ENCODE results near the gene ALB. TPM values are rescaled to one million over a fixed set of nuclear protein-coding genes. Genes with fewer than 3 reads are reported as not detected.

The ALB gene
- polyA plus RNA-seq, 3 donors from 2014 or later, result not detected

DNA sequence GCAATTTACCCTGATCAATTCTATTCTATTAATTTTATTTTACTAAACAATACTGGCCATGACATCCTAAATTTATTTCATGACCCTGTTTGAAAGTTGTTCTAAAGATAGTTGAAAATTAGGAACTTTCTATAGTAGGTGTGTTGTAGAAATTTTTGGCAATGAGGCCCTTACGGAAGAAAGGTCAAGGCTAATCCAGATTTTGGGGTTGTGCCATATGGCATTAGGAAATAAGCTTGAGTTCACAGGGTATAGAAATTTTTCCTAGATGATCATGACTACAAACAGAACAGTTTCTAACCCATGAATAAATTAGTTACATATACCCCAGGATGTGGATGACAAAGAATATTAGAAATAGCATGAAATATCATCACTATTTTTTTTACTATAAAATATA lies 7.8 kb upstream of the ALB start:
- no peak overlapping the region for H3K27ac Mint-ChIP-seq
- H3K36me3 Mint-ChIP-seq, result no peaks in the 10 kb centered on the region
- H3K27me3 Mint-ChIP-seq (ENCODE audit: low read depth in 3 of 3), result peaks cover 0 to 6% (median 4%) of the 10 kb centered on the region in 3 donors
- H3K4me1 Mint-ChIP-seq, result no peaks in the 10 kb centered on the region
- no peak overlapping the region for H3K4me3 Mint-ChIP-seq
- H3K9me3 Mint-ChIP-seq, result peaks cover 0 to 9% (median 3%) of the 10 kb centered on the region in 6 donors
- DNase-seq, result no peak

DNA sequence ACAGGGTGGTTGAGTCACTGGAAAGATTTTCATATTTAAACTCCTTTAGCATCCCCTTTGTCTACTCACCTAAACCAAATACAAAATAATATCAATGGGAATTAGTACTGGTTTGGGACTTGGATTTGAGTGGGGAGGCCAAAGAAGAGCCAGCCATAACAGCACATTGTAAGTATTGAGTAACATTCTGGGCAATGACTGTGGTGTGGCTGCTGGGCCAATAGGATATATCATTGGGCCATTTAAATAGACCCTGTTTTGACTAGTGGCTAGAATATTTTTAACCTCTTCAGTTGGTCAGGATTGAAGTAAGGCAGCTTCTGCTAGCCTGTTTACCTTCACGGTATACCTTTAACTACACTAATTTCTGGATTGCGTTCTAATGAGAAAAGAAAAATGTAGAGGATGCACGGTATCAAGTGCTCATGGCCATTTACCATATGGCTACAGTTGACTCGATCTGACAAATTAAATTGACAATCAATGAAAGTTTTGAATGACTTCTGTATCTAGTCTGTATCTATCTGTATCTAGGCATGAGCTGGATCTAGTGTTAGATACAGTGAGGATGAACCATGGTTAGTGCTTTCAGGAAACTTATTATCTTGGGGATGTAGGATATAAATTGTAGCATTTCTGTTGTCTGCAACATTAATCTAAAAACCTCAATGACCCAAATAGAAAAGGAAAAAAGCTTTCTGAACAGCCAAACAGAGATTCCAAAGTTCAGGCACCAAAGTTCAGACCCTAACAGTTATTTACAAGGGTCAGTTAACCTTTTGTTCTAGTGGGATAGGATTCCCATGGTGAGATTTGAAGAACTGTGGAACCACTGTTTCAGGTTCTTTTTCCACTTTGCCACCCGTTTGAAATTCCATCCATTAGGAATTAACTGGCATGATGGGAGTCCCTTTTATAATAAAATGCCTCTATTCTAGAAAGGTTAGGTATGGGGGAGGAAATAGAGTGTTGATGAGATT lies 6.8 kb upstream of the ALB start:
- no peaks in the 10 kb centered on the region for H3K4me1 Mint-ChIP-seq
- peaks cover 0 to 6% (median 4%) of the 10 kb centered on the region in 3 donors for H3K27me3 Mint-ChIP-seq (ENCODE audit: low read depth in 3 of 3)
- H3K36me3 Mint-ChIP-seq, result no peaks in the 10 kb centered on the region

DNA sequence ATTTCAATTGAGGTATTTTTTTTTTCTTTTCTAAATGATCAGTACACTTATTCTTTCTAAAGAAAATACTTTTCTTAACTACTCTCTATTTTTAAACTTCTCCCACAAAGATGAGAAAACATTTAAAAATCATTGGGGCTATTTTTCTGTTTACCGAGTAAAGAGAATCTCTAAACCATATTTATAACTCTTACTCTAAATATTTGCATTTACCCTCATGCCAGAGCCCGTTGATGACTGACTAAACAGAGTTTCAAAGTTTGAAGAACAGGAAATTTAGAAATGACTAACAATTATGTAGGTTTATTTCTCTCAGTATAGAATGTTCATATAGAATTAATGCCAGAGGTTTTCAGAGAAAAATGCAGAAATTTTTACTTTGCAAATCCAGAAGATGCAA lies 2.7 kb upstream of the ALB start:
- H3K4me1 Mint-ChIP-seq, result no peaks in the 10 kb centered on the region
- H3K4me3 Mint-ChIP-seq, result no peak overlapping the region
- H3K27ac Mint-ChIP-seq, result no peak overlapping the region
- H3K27me3 Mint-ChIP-seq (ENCODE audit: low read depth in 3 of 3), result peaks cover 0 to 7% (median 4%) of the 10 kb centered on the region in 3 donors
- DNase-seq, result no peak
- peaks cover 0 to 6% (median 1%) of the 10 kb centered on the region in 6 donors for H3K9me3 Mint-ChIP-seq
- no peaks in the 10 kb centered on the region for H3K36me3 Mint-ChIP-seq

More for the DNA sequence above, 6.8 kb upstream of the ALB start:
- no peak overlapping the region for H3K27ac Mint-ChIP-seq
- H3K4me3 Mint-ChIP-seq, result no peak overlapping the region
- H3K9me3 Mint-ChIP-seq, result peaks cover 0 to 6% (median 2%) of the 10 kb centered on the region in 6 donors
- DNase-seq, result no peak

GRCh38 chr4:73404457-73404856 lies 370 bp downstream of the ALB start:
- DNase-seq, result no peak
- Mint-ChIP-seq H3K4me1 (no peaks in the 10 kb centered on the region), H3K27ac (no peak overlapping the region)

GRCh38 chr4:73405138-73405537 lies 1.1 kb downstream of the ALB start:
- DNase-seq, result no peak
- Mint-ChIP-seq H3K27ac (no peak overlapping the region), H3K4me3 (no peak overlapping the region), H3K9me3 (peaks cover 0 to 4% (median under 1%) of the 10 kb centered on the region in 6 donors), H3K36me3 (no peaks in the 10 kb centered on the region), H3K27me3 (ENCODE audit: low read depth in 3 of 3) (peaks cover 0 to 4% (median 4%) of the 10 kb centered on the region in 3 donors), H3K4me1 (no peaks in the 10 kb centered on the region)

More at GRCh38 chr4:73404457-73404856, 370 bp downstream of the ALB start:
- peaks cover 0 to 4% (median under 1%) of the 10 kb centered on the region in 6 donors for H3K9me3 Mint-ChIP-seq
- H3K4me3 Mint-ChIP-seq, result no peak overlapping the region
- H3K36me3 Mint-ChIP-seq, result no peaks in the 10 kb centered on the region
- H3K27me3 Mint-ChIP-seq (ENCODE audit: low read depth in 3 of 3), result peaks cover 0 to 5% (median 4%) of the 10 kb centered on the region in 3 donors

DNA sequence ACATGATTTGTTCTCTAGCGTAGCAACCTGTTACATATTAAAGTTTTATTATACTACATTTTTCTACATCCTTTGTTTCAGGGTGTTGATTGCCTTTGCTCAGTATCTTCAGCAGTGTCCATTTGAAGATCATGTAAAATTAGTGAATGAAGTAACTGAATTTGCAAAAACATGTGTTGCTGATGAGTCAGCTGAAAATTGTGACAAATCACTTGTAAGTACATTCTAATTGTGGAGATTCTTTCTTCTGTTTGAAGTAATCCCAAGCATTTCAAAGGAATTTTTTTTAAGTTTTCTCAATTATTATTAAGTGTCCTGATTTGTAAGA lies 2.4 kb downstream of the ALB start:
- no peak overlapping the region for H3K4me3 Mint-ChIP-seq
- peaks cover 0 to 2% (median 2%) of the 10 kb centered on the region in 3 donors for H3K27me3 Mint-ChIP-seq (ENCODE audit: low read depth in 3 of 3)
- DNase-seq, result no peak
- H3K4me1 Mint-ChIP-seq, result no peaks in the 10 kb centered on the region
- no peaks in the 10 kb centered on the region for H3K36me3 Mint-ChIP-seq
- no peak overlapping the region for H3K27ac Mint-ChIP-seq
- H3K9me3 Mint-ChIP-seq, result peaks cover 0 to 2% (median 0%) of the 10 kb centered on the region in 6 donors

DNA sequence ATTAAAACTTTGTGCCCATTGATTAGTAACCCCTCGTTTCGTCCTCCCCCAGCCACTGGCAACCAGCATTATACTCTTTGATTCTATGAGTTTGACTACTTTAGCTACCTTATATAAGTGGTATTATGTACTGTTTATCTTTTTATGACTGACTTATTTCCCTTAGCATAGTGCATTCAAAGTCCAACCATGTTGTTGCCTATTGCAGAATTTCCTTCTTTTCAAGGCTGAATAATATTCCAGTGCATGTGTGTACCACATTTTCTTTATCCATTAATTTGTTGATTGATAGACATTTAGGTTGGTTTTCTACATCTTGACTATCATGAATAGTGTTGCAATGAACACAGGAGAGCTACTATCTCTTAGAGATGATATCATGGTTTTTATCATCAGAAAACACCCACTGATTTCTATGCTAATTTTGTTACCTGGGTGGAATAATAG lies 3.2 kb downstream of the ALB start:
- Mint-ChIP-seq H3K36me3 (no peaks in the 10 kb centered on the region), H3K27ac (no peak overlapping the region), H3K4me1 (no peaks in the 10 kb centered on the region), H3K4me3 (no peak overlapping the region), H3K9me3 (peaks cover 0 to 2% (median 0%) of the 10 kb centered on the region in 6 donors), H3K27me3 (ENCODE audit: low read depth in 3 of 3) (peaks cover 0 to 2% (median 2%) of the 10 kb centered on the region in 3 donors)
- DNase-seq, result no peak

DNA sequence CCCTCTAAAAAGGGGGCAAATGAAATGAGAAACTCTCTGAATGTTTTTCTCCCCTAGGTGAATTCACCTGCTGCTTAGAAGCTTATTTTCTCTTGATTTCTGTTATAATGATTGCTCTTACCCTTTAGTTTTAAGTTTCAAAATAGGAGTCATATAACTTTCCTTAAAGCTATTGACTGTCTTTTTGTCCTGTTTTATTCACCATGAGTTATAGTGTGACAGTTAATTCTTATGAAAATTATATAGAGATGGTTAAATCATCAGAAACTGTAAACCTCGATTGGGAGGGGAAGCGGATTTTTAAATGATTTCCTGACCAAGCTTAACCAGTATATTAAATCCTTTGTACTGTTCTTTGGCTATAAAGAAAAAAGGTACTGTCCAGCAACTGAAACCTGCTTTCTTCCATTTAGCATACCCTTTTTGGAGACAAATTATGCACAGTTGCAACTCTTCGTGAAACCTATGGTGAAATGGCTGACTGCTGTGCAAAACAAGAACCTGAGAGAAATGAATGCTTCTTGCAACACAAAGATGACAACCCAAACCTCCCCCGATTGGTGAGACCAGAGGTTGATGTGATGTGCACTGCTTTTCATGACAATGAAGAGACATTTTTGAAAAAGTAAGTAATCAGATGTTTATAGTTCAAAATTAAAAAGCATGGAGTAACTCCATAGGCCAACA lies 4.2 kb downstream of the ALB start:
- peaks cover 0 to 2% (median 0%) of the 10 kb centered on the region in 6 donors for H3K9me3 Mint-ChIP-seq

DNA sequence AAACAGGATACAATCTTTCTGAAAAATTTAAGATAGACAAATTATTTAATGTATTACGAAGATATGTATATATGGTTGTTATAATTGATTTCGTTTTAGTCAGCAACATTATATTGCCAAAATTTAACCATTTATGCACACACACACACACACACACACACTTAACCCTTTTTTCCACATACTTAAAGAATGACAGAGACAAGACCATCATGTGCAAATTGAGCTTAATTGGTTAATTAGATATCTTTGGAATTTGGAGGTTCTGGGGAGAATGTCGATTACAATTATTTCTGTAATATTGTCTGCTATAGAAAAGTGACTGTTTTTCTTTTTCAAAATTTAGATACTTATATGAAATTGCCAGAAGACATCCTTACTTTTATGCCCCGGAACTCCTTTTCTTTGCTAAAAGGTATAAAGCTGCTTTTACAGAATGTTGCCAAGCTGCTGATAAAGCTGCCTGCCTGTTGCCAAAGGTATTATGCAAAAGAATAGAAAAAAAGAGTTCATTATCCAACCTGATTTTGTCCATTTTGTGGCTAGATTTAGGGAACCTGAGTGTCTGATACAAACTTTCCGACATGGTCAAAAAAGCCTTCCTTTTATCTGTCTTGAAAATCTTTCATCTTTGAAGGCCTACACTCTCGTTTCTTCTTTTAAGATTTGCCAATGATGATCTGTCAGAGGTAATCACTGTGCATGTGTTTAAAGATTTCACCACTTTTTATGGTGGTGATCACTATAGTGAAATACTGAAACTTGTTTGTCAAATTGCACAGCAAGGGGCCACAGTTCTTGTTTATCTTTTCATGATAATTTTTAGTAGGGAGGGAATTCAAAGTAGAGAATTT lies 5.2 kb downstream of the ALB start:
- DNase-seq, result no peak
- H3K9me3 Mint-ChIP-seq, result peaks cover 0 to 2% (median 0%) of the 10 kb centered on the region in 6 donors
- H3K27me3 Mint-ChIP-seq (ENCODE audit: low read depth in 3 of 3), result peaks cover 0 to 2% (median under 1%) of the 10 kb centered on the region in 3 donors
- no peak overlapping the region for H3K4me3 Mint-ChIP-seq
- no peaks in the 10 kb centered on the region for H3K36me3 Mint-ChIP-seq
- H3K4me1 Mint-ChIP-seq, result no peaks in the 10 kb centered on the region
- H3K27ac Mint-ChIP-seq, result no peak overlapping the region

More for the DNA sequence above, 4.2 kb downstream of the ALB start:
- no peak for DNase-seq
- peaks cover 0 to 2% (median 2%) of the 10 kb centered on the region in 3 donors for H3K27me3 Mint-ChIP-seq (ENCODE audit: low read depth in 3 of 3)
- no peak overlapping the region for H3K27ac Mint-ChIP-seq
- H3K36me3 Mint-ChIP-seq, result no peaks in the 10 kb centered on the region
- H3K4me1 Mint-ChIP-seq, result no peaks in the 10 kb centered on the region
- no peak overlapping the region for H3K4me3 Mint-ChIP-seq

GRCh38 chr4:73409978-73410548 lies 6.0 kb downstream of the ALB start:
- Mint-ChIP-seq H3K27me3 (ENCODE audit: low read depth in 3 of 3) (peaks cover 0 to 2% (median 0%) of the 10 kb centered on the region in 3 donors), H3K4me1 (no peaks in the 10 kb centered on the region), H3K4me3 (no peak overlapping the region), H3K27ac (no peak overlapping the region), H3K9me3 (peaks cover 0 to 2% (median 0%) of the 10 kb centered on the region in 6 donors), H3K36me3 (no peaks in the 10 kb centered on the region)
- DNase-seq, result no peak

- H3K4me1 Mint-ChIP-seq, result no peaks in the 10 kb centered on the region
- H3K36me3 Mint-ChIP-seq, result no peaks in the 10 kb centered on the region
- H3K4me3 Mint-ChIP-seq, result no peak overlapping the region
- peaks cover 0 to 2% (median 0%) of the 10 kb centered on the region in 3 donors for H3K27me3 Mint-ChIP-seq (ENCODE audit: low read depth in 3 of 3)
- no peak overlapping the region for H3K27ac Mint-ChIP-seq
- no peak for DNase-seq
- peaks cover 0 to 2% (median 0%) of the 10 kb centered on the region in 6 donors for H3K9me3 Mint-ChIP-seq
These were observed 7.0 kb downstream of the ALB start for GRCh38 chr4:73410916-73411730.

DNA sequence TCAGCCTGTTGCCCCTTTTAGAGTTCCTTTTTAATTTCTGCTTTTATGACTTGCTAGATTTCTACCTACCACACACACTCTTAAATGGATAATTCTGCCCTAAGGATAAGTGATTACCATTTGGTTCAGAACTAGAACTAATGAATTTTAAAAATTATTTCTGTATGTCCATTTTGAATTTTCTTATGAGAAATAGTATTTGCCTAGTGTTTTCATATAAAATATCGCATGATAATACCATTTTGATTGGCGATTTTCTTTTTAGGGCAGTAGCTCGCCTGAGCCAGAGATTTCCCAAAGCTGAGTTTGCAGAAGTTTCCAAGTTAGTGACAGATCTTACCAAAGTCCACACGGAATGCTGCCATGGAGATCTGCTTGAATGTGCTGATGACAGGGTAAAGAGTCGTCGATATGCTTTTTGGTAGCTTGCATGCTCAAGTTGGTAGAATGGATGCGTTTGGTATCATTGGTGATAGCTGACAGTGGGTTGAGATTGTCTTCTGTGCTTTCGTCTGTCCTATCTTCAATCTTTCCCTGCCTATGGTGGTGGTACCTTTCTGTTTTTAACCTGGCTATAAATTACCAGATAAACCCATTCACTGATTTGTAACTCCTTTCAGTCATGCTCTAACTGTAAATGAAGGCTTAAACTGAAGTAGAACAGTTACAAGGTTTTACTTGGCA lies 7.8 kb downstream of the ALB start:
- H3K27ac Mint-ChIP-seq, result no peak overlapping the region
- peaks cover 0 to 2% (median 0%) of the 10 kb centered on the region in 6 donors for H3K9me3 Mint-ChIP-seq
- no peak overlapping the region for H3K4me3 Mint-ChIP-seq
- no peaks in the 10 kb centered on the region for H3K36me3 Mint-ChIP-seq
- H3K4me1 Mint-ChIP-seq, result no peaks in the 10 kb centered on the region
- no peak for DNase-seq
- peaks cover 0 to 2% (median 0%) of the 10 kb centered on the region in 3 donors for H3K27me3 Mint-ChIP-seq (ENCODE audit: low read depth in 3 of 3)

All from immature natural killer cell (primary cell).